Measurements from ENCODE around the gene MIB2.
A peak's percentile ranks its signal among the peaks of the same experiment; 100 is the strongest.
"Not testable (repeated sequence)": the region's sequence is repeated elsewhere in the genome, so short reads cannot be mapped to it uniquely, and the experiment has no call there.

The MIB2 gene

DNA sequence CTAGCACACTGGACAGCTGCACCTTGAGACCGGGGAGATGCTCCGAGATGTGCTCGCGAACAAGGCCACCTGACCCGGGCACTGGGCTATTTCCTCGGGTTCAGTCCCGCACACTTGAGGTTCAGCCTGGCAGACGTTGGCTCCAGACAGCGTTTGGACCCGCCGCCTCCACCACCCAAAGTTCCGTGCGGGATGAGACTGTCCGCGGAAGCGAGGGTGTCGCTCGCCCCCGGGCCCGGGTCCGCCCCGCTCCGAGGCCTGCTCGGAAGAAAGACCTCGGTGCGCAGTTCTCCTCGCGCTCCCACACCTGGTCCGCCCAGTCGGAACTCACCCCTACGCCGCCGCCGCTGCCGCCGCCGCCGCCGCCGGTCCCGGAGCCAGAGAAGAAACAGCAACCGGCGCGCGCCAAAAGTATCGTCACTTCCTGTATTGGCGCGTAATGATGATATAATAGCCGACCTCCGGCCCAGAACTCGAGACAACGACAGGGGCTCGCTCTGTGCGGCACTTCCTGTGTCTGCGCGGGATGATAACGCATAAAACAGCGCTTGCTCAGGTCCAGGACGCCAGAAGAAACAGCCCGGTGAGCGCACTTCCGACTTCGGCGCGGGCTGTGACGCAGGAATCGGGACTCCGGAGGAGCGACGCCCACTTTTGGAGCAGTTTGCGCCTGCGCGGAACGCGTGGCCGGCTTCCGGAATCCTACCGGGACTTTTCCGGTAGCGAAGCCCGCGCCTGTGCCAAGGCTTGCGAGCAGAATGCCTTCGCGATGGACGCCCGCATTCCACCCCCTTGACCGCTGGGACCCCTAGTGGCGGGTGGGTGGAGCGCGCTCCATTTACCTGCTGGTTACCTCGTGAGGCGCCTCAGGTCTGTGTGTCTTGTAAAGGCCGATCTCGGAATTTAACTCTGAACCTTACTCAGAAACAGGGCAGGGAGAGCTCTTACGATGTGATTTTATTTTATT is 43.6 kb downstream of the MIB2 start, which contains the start of gene CDK11B:
TSS of gene CDK11B (minus strand) at position 422 of the 967 bp plus-strand sequence. CDS start 1,519 bp downstream, outside the sequence.
- peak; percentile 87 to 92 for DNase-seq

DNA sequence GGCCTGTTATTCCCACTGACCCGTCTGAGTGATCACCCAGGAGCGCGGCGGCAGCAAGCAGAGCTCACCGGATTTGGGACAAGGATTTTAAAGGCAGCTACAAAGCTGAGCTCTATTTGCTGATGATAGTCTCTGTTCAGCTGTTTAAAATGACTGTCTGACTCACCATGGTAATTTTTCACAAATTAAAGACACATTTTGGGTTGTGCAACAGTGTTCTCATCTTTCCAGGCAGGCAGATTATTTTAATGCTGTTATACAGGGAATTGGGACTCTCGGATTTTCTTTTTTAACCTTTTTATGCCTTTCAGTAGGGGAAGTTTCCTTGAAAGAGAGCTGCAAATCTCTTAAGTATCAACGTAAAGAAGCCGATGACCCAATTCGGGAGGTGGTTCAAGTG is 47.1 kb downstream of the MIB2 start:
- not testable (repeated sequence) for DNase-seq

DNA sequence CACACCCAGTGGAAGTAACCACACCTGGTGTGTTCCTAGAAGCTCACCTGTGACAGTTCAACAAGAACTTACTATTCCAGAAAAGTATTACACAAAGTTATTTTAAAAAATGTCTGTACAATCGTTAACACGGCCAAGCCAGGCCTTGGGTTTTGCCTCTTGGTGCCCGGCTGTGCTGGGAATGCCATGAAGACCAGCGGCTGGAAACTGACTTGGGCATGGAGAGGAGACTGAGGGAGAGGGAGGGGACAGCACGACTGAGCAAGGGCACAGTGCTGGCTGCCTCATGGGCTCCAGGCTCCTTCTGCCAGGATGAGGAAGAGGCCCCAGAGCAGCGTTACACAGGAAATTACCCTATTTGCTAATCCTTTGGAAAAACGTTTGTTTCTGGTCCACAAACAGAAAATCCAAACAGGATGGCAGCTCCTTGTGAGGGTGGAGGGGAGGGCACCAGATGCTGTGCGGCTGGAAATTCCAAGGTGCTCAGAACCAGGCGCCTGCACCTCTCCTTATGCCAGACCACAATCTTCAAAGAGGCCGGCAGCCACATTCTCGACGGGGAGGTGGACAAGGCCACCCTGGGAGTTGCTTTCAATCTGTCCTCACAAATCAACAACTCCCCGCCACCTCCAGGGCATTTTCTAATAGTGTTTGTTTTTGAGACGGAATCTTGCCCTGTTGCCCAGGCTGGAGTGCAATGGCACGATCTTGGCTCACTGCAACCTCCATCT is 47.7 kb downstream of the MIB2 start:
- DNase-seq = not testable (repeated sequence)

DNA sequence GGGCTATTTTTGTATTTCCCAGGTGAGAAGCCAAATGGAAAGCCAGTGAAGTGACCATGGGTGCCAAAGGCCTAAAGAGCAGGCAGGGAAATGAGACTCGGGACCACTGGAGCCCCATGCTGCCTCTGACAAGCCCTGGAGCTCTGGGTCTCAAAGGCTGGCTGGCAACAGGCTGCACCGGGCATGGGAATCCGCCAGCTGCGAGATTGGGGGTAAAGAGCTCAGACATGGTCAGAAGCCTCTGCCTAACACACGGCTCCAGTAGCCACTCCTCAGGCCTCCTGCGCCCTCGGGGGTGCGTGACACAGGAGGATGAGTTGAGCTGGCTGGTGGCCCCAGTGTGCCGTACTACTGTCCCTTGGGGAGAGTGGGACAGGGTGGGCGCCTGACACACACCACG is 49.0 kb downstream of the MIB2 start:
- DNase-seq = not testable (repeated sequence)

DNA sequence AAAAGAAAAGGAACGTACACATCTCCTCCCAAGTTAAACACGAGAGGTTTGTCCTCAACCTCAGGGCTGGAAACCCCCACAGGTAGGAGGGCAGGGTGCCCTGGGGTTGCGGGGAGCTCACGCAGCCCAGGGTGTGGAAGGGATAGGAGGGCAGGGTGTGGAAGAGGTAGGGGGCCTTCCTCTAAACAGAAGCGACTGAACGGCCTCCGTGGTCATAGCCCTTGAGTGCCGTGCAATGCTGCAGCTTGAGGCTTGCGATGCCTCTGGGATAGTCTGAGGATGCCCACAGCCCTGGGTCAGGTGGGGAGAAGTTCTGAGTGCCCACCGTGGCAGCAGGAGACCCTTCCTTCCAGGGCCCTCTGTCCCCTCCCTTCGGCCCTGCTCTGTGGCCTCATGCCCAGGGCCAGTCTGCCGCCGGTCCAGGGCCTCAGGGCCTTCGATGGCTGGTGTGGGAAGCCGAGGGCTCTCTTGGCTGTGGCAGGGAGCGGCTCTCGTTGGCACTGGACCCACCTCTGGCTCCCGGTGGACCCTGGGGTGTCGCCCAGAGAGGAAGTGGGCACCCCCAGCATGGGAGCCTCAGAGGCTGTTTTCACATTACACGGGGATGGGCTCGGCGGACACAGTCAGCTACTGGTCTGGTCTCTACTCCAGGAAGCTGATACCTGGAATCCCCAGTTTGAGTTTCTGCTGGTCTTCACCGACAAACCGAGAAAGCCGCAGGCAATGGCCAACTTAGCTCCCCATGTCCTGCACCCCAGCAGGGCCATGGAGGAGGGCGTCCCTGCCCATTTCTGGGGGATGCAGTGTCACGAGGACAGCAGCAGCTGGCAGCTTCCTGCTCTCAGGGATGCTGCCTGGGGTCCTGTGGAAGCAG is 49.9 kb downstream of the MIB2 start:
- DNase-seq = no peak

DNA sequence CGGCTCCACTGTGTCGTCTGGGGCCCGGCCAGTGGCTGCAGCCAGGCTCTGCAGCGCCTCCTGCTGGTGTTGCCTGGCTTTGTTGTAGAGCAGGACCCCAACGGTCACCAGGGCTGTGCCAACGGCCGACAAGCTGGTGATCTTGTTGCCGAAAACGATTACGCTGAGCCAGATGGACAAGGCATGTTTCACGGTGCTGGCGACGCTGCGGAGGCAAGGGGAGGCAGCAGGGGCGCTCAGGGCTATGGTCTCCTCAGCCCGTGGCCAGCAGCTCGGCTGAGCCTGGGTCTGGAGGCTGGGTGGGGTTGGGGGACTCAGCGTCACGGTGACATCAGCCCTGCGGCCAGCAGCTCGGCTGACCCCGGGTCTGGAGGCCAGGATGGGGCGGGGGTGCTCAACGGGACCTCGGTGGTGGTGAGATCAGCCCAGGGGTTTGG is 50.5 kb downstream of the MIB2 start:
- DNase-seq = no peak

DNA sequence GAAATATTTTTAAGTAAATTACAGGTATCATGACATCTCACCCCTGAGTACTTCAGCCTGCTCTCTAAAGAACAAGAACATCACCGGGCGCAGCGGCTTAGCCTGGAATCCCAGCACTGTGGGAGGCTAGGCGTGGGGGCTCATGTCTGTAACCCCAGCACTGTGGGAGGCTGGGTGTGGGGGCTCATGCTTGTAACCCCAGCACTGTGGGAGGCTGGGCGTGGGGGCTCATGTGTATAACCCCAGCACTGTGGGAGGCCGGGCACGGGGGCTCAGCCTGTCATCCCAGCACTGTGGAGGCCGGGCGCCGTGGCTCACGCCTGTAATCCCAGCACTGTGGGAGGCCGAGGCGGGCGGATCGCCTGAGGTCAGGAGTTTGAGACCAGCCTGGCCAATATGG is 51.2 kb downstream of the MIB2 start:
- no peak for DNase-seq

DNA sequence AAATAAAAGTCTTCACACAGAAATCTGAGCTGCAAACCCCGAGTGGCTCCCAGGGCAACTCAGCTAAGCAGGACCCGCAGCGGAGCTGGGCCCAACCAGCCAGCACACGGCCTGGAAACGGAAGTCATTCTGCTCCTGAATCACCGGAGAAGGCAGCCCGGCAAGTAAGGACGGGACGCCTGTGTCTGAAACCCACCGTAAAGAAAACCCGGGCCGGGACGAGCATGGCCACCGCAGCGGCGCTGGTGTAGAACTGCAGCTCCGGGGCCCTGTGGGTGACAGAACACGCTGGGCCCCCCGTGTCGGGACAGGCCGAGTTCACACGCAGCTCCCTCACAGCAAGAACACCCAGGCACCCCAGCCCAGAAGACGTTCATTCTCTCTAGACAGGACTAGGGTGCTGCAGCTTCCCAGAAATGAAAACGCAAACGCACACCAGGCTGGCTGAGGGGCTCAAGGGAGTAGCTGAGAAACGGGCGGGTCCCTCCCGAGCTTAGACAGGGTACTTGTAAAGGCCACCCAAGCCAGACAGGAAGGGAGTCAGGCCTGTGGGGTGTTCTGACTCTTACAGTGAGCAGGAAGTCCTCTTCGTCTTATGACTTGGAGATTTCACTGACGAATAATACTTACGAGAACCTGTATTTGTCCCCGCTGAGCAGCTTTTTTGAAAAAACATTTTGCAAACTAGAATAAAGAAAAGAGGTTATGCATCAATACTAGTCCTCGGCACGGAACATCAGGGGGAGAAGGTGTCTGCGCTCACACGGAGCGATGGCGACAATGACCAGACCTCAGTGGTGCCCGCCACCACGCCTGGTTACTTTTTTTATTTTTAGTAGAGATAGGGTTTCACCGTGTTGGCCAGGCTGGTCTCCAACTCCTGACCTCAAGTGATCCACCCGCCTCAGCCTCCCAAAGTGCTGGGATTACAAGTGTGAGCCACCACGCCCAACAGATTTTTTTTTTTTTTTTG is 54.5 kb downstream of the MIB2 start:
- DNase-seq = no peak

DNA sequence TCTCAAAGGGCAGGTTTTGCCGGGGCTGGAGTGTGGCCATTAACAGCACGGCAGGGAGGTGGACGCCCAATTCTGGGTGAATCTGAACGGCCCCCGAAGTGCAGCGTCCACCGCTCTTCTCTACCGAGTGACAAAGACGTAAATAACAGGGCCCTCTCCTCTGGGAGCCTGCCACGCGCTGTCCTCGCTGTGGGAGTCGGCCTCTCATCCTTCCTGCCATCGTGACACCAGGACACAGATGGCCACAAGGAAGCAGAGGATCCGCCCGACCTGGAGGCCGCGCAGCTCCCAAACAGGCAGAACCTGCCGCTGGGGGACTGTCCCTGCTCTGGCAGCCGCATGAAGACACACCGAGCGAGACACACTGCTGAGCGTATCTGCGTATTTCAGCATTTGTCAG is 55.6 kb downstream of the MIB2 start:
- DNase-seq = no peak

DNA sequence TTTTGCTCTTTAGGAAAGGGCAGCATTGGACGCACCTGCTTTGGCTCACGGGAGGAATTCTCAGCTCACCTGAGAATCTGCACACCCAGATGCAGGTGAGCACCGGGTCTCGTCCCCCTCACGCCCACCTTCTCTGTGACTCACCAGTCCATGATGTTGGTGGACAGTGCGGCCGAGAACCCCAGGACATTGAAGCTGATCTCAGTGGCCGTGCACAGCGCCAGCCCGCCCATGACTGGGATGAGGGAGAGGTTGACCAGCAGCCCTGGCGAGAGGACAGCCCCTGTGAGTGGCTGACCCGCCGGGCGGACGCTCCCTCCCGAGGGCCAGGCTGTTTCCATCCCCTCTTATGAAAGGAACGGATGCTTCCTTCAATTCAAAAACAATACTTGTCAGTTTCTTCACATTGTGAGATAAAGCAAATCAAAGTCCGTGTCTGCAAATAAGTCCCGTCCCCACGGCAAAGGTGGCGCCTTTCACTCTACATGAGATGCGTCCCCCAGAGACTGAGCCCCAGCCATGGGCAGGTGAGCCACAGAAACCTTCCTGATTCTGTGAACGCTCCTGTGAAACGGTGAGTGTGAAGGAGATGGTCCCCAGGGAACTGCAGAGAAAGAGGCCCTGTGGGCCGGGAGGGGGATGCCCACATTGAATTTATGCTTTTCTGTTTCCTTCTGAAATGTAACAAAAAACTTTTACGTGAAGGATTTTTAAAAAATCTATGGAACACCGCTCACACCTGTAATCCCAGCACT is 56.2 kb downstream of the MIB2 start:
- DNase-seq = no peak

DNA sequence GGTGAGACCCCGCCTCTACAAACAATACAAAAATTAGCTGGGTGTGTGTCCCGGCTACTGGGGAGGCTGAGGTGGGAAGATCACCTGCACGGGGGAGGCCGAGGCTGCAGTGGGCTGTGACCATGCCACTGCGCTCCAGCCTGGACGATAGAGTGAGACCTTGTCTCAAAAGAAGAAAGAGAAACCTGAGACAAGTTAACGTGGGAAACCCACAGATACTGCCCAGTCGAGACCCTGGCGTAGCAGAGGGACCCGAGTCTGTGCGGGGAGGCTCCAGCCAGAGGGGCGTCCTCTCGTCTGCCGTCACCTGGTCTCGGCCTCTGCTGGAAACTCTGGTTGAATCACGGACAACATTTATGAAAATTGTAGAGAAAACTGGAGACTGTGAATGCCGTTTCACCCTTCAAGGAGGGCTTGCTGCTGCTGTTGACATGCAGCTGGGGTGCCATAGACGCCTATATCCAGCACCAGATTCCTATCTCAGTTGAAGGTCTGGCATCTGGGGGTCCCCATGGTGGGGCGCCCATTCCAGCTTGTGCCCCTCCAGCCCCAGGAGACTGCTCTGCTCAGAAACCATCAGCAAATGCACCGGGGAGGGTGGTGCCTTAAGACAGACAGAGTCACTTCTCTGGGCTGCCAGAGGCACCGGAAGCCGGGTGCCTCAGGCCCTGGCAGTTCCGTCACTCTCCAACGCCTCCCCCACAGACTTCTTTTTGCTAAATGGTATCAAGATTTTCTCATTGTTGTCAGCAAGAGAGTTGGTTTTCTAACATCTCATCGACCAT is 57.1 kb downstream of the MIB2 start:
- DNase-seq = no peak

DNA sequence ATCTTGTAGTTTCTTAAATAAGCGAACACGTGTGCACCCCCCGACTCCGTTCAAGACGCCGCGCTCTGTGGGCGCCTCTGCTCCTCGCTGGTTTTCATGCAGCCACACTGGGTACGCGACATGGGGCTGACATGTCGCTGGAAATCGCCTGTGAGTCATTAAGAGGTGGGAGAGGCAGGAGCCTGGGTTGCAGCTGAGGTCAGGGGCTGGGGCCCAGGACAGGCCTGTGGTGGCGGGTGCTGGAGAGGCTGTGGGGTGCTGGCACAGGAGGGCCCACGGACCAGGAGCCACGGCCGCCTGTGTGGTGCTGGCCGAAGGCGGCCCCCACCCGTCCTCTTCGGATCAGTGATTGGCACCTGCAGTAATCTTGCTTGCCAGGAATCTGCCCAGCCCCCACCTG is 59.5 kb downstream of the MIB2 start:
- DNase-seq = not testable (repeated sequence)

DNA sequence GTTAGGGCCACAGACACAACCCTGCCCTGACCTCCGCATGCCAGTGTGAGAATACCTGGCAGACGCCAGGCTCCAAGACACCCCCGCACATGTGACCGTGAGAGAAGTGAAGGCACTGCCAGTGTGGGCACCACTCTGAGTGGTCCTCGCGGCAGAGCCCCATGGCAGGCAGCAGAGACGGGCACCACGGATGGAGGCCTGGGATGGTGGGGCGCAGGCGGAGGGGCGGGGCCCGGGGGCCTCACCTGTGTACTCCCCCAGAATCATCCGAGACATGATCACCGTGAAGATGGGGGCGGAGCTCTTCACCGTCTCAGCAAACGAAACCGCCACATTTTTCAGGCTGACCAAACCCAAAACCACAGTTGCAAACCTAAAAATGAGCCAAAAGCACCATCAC is 59.9 kb downstream of the MIB2 start:
- not testable (repeated sequence) for DNase-seq

DNA sequence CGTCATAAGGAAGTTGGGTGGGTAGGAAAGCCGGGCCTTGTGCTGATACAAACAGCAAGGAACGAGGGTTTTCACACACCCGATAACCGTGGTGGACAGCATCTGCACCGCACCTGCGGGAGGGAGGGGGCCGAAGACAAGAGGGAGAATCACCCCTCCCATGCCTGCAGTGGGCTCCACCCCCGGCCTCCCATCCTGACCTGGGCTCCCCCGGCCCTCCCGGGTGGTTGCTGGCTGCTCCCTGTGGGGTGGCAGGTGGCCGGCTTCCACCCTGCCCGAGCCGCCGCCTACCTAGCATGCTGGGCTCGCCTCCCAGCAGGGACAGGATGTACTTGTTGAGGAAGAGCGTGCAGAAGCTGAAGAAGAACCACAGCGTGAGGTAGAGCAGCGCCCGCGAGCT is 60.8 kb downstream of the MIB2 start:
- not testable (repeated sequence) for DNase-seq

DNA sequence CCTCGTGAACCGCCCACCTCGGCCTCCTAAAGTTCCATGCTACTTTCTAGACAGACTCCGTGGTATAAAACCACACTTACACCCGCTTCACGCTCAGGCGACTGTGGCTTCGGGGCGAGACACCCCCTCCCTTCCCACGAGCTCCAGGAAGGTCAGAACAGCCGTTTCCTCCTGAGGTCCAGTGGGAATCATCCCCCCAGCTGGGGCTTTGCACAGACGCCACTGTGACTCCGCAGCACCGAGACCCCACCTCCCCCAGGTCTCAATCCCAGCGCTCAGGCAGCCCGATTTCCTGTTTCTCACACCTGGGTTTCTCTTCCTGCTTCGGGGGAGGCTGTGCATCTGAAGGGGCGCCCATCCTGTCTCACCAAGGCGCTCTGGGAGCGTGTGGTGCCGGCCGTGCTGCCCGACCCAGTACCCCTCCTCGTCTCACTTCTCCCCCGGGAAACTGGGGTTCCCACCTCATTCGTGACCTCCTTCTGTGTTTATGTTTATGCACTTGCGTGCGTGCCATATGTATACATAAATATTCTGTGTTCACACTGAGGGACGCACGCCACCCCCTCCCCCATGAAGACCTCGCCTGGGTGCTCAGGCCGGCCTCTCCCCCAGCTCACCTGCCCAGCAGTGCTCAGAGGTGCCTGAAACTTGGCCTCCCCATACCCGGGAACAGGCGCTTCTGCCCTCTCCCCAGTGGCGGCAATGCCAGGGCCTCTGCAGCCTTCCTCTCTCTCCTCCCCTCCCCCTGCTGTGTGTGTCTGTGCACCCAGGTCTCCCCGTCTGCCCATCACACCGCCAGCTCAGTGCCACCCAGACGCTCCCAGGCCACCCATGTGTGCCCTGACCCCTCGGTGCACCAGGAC is 62.6 kb downstream of the MIB2 start:
- DNase-seq = no peak

DNA sequence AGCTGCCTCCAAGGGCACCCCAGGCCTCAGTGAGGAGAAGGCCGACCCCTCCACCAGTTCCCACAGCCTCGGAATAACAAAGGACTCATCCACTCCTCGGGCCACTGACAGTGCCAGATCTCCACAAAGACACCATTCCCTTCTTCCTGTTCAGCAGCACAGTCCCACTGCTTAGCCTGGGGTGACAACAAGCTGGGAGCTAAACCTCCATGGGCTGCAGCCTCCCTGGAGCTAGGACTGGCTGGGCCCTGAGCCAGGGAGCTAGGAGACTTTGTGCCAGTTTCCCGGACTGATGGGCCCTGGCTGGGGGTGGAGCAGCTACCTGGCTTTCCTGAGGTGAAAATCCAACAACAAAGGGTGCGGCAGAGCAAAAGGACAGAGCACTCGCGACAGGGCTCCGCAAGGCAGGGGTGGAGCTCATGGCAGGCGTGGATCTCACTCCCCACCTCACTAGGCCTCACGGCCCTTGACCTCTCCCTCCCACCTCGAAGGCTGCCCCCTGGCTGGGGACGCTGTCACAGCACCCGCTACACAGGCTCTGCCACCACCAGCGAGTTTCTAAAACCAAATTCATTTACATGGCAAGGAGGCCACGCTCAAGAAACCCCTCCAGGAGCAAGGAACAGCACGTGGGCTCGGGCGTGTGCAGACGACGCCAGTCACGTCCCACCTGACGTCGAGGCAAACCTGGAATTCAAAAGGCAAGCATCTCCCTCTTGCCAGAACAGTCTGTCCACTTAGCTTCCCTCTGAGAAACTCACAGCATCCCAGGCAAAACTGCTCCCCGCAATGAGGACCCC is 63.5 kb downstream of the MIB2 start:
- DNase-seq = no peak
